Measurements from ENCODE around the gene NUAK2.
"Not testable (repeated sequence)": the region's sequence is repeated elsewhere in the genome, so short reads cannot be mapped to it uniquely, and the experiment has no call there.

Gene NUAK2

GRCh38 chr1:205321162-205321958, at the start of gene NUAK2:
NUAK2 (minus strand) TSS chr1:205321745; CDS start chr1:205321628, 117 bp downstream.
- DNase-seq = peak; percentile 83 to 98 (median 92)
- intact Hi-C loops (cut with DNase I) = no loop called here

- DNase-seq = no peak
- intact Hi-C loops (cut with DNase I) = no loop called here
Observed at GRCh38 chr1:205370780-205371179, 49.2 kb upstream of the NUAK2 start.

GRCh38 chr1:205369701-205370123, 48.2 kb upstream of the NUAK2 start:
- intact Hi-C loops (cut with DNase I) = no loop called here
- peak in 2 of 10 donors; percentile 52 to 89 for DNase-seq

- intact Hi-C loops (cut with DNase I) = no loop called here
- no peak for DNase-seq
Observed at GRCh38 chr1:205368478-205368877, 46.9 kb upstream of the NUAK2 start.

GRCh38 chr1:205365945-205366463, 44.5 kb upstream of the NUAK2 start:
- DNase-seq = no peak

GRCh38 chr1:205365086-205365485, 43.5 kb upstream of the NUAK2 start:
- intact Hi-C loops (cut with DNase I); DNase-seq: not testable (repeated sequence)

More at GRCh38 chr1:205365945-205366463, 44.5 kb upstream of the NUAK2 start:
- intact Hi-C loops (cut with DNase I) = no loop called here

GRCh38 chr1:205360891-205361290, 39.3 kb upstream of the NUAK2 start:
- peak in 1 of 10 donors; percentile 68 for DNase-seq
- intact Hi-C loops (cut with DNase I) = no loop called here

GRCh38 chr1:205359771-205360565, 38.4 kb upstream of the NUAK2 start:
- intact Hi-C loops (cut with DNase I) = no loop called here
- DNase-seq = peak in 8 of 10 donors; percentile 45 to 91 (median 56)

- DNase-seq = peak in 1 of 10 donors; percentile 54
- intact Hi-C loops (cut with DNase I) = no loop called here
Observed at GRCh38 chr1:205358579-205358978, 37.0 kb upstream of the NUAK2 start.

- DNase-seq = no peak
- intact Hi-C loops (cut with DNase I) = no loop called here
Observed at GRCh38 chr1:205357567-205357966, 36.0 kb upstream of the NUAK2 start.

GRCh38 chr1:205356440-205357139, 35.0 kb upstream of the NUAK2 start, which contains the start of gene KLHDC8A:
KLHDC8A (minus strand) TSS chr1:205356922; CDS start chr1:205343604, 13,318 bp downstream.
- intact Hi-C loops (cut with DNase I) = no loop called here

GRCh38 chr1:205355075-205355453, 33.5 kb upstream of the NUAK2 start:
- intact Hi-C loops (cut with DNase I) = no loop called here

More at GRCh38 chr1:205356440-205357139, 35.0 kb upstream of the NUAK2 start, which contains the start of gene KLHDC8A:
- DNase-seq = peak in 7 of 10 donors; percentile 31 to 90 (median 47)

GRCh38 chr1:205354259-205355074, 32.9 kb upstream of the NUAK2 start:
- intact Hi-C loops (cut with DNase I) = loop anchor here (1.0 kb wide), 1 partner anchor 134 kb away; no protein-coding TSS in a partner anchor
- peak in 5 of 10 donors; percentile 32 to 82 (median 64) for DNase-seq

More at GRCh38 chr1:205355075-205355453, 33.5 kb upstream of the NUAK2 start:
- DNase-seq = peak in 2 of 10 donors; percentile 45 to 56

- peak in 1 of 10 donors; percentile 43 for DNase-seq
- intact Hi-C loops (cut with DNase I) = loop anchor here (1.0 kb wide), 1 partner anchor 135 kb away; no protein-coding TSS in a partner anchor
Observed at GRCh38 chr1:205353612-205354011, 32.1 kb upstream of the NUAK2 start.

- intact Hi-C loops (cut with DNase I) = no loop called here
Observed at GRCh38 chr1:205353191-205353590, 31.6 kb upstream of the NUAK2 start.

GRCh38 chr1:205351984-205352713, 30.6 kb upstream of the NUAK2 start:
- DNase-seq = peak in 1 of 10 donors; percentile 61
- intact Hi-C loops (cut with DNase I) = no loop called here

More at GRCh38 chr1:205353191-205353590, 31.6 kb upstream of the NUAK2 start:
- no peak for DNase-seq

GRCh38 chr1:205350691-205351141, 29.2 kb upstream of the NUAK2 start:
- intact Hi-C loops (cut with DNase I) = no loop called here
- DNase-seq = peak in 1 of 10 donors; percentile 30

- peak in 1 of 10 donors; percentile 65 for DNase-seq
- intact Hi-C loops (cut with DNase I) = no loop called here
Observed at GRCh38 chr1:205350124-205350523, 28.6 kb upstream of the NUAK2 start.

Measured in posterior cingulate gyrus (tissue), 11 donors.